ENCODE results near the gene ARHGAP29.
A peak's percentile ranks its signal among the peaks of the same experiment; 100 is the strongest.
"Not testable (repeated sequence)": the region's sequence is repeated elsewhere in the genome, so short reads cannot be mapped to it uniquely, and the experiment has no call there.

The ARHGAP29 gene

GRCh38 chr1:94169126-94169525 is 68.3 kb downstream of the ARHGAP29 start:
- no peak for DNase-seq

GRCh38 chr1:94165843-94166242 is 71.5 kb downstream of the ARHGAP29 start:
- DNase-seq = no peak

- DNase-seq = not testable (repeated sequence)
Observed at GRCh38 chr1:94164885-94165284, 72.5 kb downstream of the ARHGAP29 start.

- DNase-seq = peak; percentile 18
Observed at GRCh38 chr1:94164121-94164520, 73.3 kb downstream of the ARHGAP29 start.

- not testable (repeated sequence) for DNase-seq
Observed at GRCh38 chr1:94163249-94163648, 74.1 kb downstream of the ARHGAP29 start.

GRCh38 chr1:94160811-94161210 is 76.6 kb downstream of the ARHGAP29 start:
- peak; percentile 90 for DNase-seq

- DNase-seq = no peak
Observed at GRCh38 chr1:94156096-94156625, 81.2 kb downstream of the ARHGAP29 start.

GRCh38 chr1:94154989-94155388 is 82.4 kb downstream of the ARHGAP29 start:
- peak; percentile 19 for DNase-seq

- no peak for DNase-seq
Observed at GRCh38 chr1:94153133-94153532, 84.3 kb downstream of the ARHGAP29 start.

- not testable (repeated sequence) for DNase-seq
Observed at GRCh38 chr1:94149166-94149565, 88.2 kb downstream of the ARHGAP29 start.

- DNase-seq = no peak
Observed at GRCh38 chr1:94146273-94146672, 91.1 kb downstream of the ARHGAP29 start.

GRCh38 chr1:94144836-94145235 is 92.5 kb downstream of the ARHGAP29 start:
- DNase-seq = no peak

- no peak for DNase-seq
Observed at GRCh38 chr1:94143809-94144176, 93.6 kb downstream of the ARHGAP29 start.

GRCh38 chr1:94143173-94143808 is 94.1 kb downstream of the ARHGAP29 start:
- peak; percentile 25 for DNase-seq

GRCh38 chr1:94142583-94142982 is 94.8 kb downstream of the ARHGAP29 start:
- DNase-seq = no peak

GRCh38 chr1:94142022-94142421 is 95.4 kb downstream of the ARHGAP29 start:
- peak; percentile 64 for DNase-seq

GRCh38 chr1:94132111-94132510 is 105.3 kb downstream of the ARHGAP29 start:
- no peak for DNase-seq

- peak; percentile 76 for DNase-seq
Observed at GRCh38 chr1:94130851-94131595, 106.4 kb downstream of the ARHGAP29 start.

GRCh38 chr1:94126651-94127050 is 110.7 kb downstream of the ARHGAP29 start:
- DNase-seq = no peak

- DNase-seq = no peak
Observed at GRCh38 chr1:94125551-94126514, 111.6 kb downstream of the ARHGAP29 start.

GRCh38 chr1:94124538-94124937 is 112.8 kb downstream of the ARHGAP29 start:
- DNase-seq = no peak

GRCh38 chr1:94122201-94122970 is 115.0 kb downstream of the ARHGAP29 start:
- peak; percentile 47 for DNase-seq

Measured in fibroblast of skin of back (primary cell).